K562 (cell line): Measurements from ENCODE around the gene POU2F3. TPM values are rescaled to one million over a fixed set of nuclear protein-coding genes. Genes with fewer than 3 reads are reported as not detected.

Experiments
- CREBBP ChIP-seq: IDR thresholded peaks from one replicate; pipeline ENCODE4 v1.6.1; 2012; ENCODE audit warnings: low read depth, mild to moderate bottlenecking, control low read depth, inconsistent platforms, low read length
- DACH1 ChIP-seq: fragments of 450-650 bp; IDR thresholded peaks from 2 replicates; pipeline ENCODE4 v1.6.1; 2018; ENCODE audit not compliant: partially characterized antibody
- HOXB6 ChIP-seq: fragments of 250-450 bp; sonication (Bioruptor Pico); IDR thresholded peaks from 2 replicates; pipeline ENCODE4 v1.5.1; 2022; ENCODE audit warnings: mild to moderate bottlenecking, borderline replicate concordance
- ILF3 ChIP-seq: fragments of 450-650 bp; IDR thresholded peaks from 2 replicates; pipeline ENCODE4 v1.6.1; 2018; ENCODE audit warnings: antibody characterized with exemption, mild to moderate bottlenecking, moderate library complexity, borderline replicate concordance
- NFE2 ChIP-seq: IDR thresholded peaks from 2 replicates; pipeline ENCODE4 v1.6.1; 2014; ENCODE audit warnings: antibody characterized with exemption, low read depth
- PTBP1 ChIP-seq: fragments of 200-400 bp; formaldehyde crosslinking; IDR thresholded peaks from 2 replicates; pipeline ENCODE4 v1.6.1; 2017; ENCODE audit warnings: low read depth, low read length
- ZKSCAN8 ChIP-seq: fragments of 200-800 bp; sonication (Bioruptor generic); IDR thresholded peaks from 2 replicates; pipeline ENCODE4 v1.6.1; 2016; ENCODE audit warnings: missing genetic modification characterization, missing compliant biosample characterization
- ZNF239 ChIP-seq: fragments of 250-450 bp; sonication (Bioruptor Pico); IDR thresholded peaks from 2 replicates; pipeline ENCODE4 v1.4.0; 2020; ENCODE audit warnings: mild to moderate bottlenecking
- polyA plus RNA-seq, 8 experiments: library from polyadenylated mRNA; depleted of rRNA in 4 of 8; stranded (reverse) in 5 of 8; unstranded in 3 of 8; fragments of >200 nt; fragmentation: Nextera tagmentation in 2 of 8; fragmentation: Illumina TruSeq in 1 of 8; extraction: Ambion mirVana in 2 of 8; extraction: Trizol in 1 of 8; gene quantifications; 2 replicates each; pipeline versions ENCODE4 v1.2.1 to v1.2.3, GENCODE V29; 2011 to 2014; ENCODE audit warnings: inconsistent platforms in 1 of 8, missing spikeins in 1 of 8
- total RNA-seq, 7 experiments: library from RNA; depleted of rRNA in 6 of 7; stranded (reverse); fragments of >200 nt in 6 of 7; fragmentation: Illumina TruSeq in 2 of 7; extraction: Trizol in 2 of 7; gene quantifications; 2 replicates each; pipeline versions ENCODE4 v1.2.1 to v1.2.3, GENCODE V29; 2011 to 2021; ENCODE audit warnings: low replicate concordance in 1 of 7
- TF ChIP-seq, protein P1 (sequence below): fragments of 250-450 bp; sonication (Bioruptor Pico); IDR thresholded peaks from 2 replicates; pipeline ENCODE4 v1.9.0; 2021; ENCODE audit warnings: mild to moderate bottlenecking
- TF ChIP-seq, protein P2 (sequence below): fragments of 450-650 bp; formaldehyde crosslinking; IDR thresholded peaks from 2 replicates; pipeline ENCODE4 v1.4.0; 2020; ENCODE audit warnings: mild to moderate bottlenecking
- TF ChIP-seq, protein P3 (sequence below): fragments of 250-450 bp; sonication (Bioruptor Pico); IDR thresholded peaks from 2 replicates; pipeline ENCODE4 v1.4.0; 2020
- TF ChIP-seq, protein P4 (sequence below): fragments of 250-450 bp; sonication (Bioruptor Pico); IDR thresholded peaks from 2 replicates; pipeline ENCODE4 v1.5.0; 2021; ENCODE audit warnings: mild to moderate bottlenecking, moderate library complexity

The POU2F3 gene
- total and polyA plus RNA-seq, 9 of the 15 experiments (the other 6 are each of a cell fraction or from before 2014, with no cell fraction given) = not detected

DNA sequence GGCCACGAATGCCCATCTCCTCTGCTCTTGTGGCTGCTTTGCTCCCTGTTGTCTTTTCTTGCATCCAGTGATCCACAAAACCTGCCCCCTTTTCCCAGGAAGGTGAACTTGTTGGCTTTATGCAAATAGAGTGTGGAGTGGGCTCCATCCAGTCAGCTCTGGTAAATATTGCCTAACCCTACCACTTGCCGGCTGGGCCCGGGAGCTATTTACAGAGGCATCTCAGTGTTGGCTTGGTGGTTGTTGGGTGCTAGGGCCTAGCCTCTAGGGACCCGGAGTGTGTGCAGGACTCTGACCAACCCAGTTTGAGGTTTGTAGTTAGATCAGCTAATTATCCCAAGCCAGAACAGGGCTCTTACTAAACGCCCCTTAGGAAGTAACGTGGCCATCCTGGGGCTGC, 44.3 kb downstream of the POU2F3 start (continued):
- TF ChIP-seq, protein P1, sequence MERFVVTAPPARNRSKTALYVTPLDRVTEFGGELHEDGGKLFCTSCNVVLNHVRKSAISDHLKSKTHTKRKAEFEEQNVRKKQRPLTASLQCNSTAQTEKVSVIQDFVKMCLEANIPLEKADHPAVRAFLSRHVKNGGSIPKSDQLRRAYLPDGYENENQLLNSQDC (CRISPR knock-in tag) = no peak
- TF ChIP-seq, protein P2, sequence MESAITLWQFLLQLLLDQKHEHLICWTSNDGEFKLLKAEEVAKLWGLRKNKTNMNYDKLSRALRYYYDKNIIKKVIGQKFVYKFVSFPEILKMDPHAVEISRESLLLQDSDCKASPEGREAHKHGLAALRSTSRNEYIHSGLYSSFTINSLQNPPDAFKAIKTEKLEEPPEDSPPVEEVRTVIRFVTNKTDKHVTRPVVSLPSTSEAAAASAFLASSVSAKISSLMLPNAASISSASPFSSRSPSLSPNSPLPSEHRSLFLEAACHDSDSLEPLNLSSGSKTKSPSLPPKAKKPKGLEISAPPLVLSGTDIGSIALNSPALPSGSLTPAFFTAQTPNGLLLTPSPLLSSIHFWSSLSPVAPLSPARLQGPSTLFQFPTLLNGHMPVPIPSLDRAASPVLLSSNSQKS (CRISPR knock-in tag) = no peak
- TF ChIP-seq DACH1 = no peak
- TF ChIP-seq, protein P3, sequence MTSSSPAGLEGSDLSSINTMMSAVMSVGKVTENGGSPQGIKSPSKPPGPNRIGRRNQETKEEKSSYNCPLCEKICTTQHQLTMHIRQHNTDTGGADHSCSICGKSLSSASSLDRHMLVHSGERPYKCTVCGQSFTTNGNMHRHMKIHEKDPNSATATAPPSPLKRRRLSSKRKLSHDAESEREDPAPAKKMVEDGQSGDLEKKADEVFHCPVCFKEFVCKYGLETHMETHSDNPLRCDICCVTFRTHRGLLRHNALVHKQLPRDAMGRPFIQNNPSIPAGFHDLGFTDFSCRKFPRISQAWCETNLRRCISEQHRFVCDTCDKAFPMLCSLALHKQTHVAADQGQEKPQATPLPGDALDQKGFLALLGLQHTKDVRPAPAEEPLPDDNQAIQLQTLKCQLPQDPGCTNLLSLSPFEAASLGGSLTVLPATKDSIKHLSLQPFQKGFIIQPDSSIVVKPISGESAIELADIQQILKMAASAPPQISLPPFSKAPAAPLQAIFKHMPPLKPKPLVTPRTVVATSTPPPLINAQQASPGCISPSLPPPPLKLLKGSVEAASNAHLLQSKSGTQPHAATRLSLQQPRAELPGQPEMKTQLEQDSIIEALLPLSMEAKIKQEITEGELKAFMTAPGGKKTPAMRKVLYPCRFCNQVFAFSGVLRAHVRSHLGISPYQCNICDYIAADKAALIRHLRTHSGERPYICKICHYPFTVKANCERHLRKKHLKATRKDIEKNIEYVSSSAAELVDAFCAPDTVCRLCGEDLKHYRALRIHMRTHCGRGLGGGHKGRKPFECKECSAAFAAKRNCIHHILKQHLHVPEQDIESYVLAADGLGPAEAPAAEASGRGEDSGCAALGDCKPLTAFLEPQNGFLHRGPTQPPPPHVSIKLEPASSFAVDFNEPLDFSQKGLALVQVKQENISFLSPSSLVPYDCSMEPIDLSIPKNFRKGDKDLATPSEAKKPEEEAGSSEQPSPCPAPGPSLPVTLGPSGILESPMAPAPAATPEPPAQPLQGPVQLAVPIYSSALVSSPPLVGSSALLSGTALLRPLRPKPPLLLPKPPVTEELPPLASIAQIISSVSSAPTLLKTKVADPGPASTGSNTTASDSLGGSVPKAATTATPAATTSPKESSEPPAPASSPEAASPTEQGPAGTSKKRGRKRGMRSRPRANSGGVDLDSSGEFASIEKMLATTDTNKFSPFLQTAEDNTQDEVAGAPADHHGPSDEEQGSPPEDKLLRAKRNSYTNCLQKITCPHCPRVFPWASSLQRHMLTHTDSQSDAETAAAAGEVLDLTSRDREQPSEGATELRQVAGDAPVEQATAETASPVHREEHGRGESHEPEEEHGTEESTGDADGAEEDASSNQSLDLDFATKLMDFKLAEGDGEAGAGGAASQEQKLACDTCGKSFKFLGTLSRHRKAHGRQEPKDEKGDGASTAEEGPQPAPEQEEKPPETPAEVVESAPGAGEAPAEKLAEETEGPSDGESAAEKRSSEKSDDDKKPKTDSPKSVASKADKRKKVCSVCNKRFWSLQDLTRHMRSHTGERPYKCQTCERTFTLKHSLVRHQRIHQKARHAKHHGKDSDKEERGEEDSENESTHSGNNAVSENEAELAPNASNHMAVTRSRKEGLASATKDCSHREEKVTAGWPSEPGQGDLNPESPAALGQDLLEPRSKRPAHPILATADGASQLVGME (CRISPR knock-in tag) = no peak
- TF ChIP-seq NFE2 = no peak
- TF ChIP-seq, protein P4, sequence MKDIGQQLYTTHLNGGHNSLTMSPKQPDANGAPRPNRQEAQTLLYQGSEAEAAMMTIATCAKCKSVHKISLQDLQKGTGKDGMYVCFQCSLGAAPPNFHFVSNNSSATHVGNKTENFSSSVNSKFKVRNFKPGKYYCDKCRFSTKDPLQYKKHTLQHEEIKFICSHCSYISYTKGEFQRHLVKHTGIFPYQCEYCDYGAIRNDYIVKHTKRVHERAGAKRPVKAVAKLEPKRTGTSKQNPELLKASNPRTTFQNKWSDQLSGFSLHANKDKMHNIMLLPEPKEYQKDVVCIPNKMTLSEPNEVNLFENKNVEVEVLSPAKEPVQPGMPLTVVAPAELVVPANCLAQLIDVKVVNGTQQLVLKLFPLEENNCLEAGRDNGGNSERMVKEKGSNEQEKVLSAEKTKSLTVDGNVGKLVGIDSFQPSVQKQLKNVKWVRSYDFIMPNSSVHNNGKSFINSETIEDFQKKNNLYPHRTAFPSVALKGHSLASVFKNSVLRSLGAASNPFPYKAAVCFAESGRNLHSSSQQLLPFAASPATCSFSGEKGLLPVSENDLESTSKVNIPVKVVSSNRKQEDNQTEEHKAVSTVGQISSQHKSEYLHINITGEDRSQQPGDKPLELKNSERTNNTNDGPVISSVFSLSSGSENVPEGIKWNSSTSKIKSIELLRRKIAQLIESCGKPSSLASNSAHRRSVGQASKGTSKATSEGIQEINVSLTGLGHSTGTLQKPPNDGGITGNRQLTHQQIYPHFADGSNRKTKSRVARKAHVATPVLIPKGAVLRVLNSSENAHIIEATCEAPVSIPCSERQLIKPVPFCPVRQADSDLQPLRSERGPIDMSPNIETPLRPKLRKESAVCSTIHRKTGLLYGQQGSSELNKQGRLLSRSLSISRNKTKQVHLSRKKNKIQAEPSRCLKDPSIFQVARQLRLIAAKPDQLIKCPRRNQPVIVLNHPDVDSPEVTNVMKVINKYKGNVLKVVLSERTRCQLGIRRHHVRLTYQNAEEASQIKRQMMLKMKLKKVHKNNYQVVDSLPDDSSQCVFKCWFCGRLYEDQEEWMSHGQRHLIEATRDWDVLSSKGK (CRISPR knock-in tag) = no peak
- TF ChIP-seq HOXB6 (CRISPR knock-in tag) = no peak
- no peak for TF ChIP-seq CREBBP
- TF ChIP-seq ZKSCAN8 = no peak
- no peak for TF ChIP-seq ZNF239 (CRISPR knock-in tag)
- no peak for TF ChIP-seq PTBP1
- no peak for TF ChIP-seq ILF3
